H9 (cell line): Measurements from ENCODE around the gene PTPRF. TPM values are rescaled to one million over a fixed set of nuclear protein-coding genes. Genes with fewer than 3 reads are reported as not detected.

Experiments
- DNase-seq: peaks from one replicate; pipeline ENCODE4 v3.0.0-alpha.2; 2017
- H2AFZ ChIP-seq: one replicate; pipeline ENCODE4 v1.6.1; 2013; ENCODE audit warnings: mild to moderate bottlenecking, low read length, control low read depth, moderate library complexity
- H2AK5ac ChIP-seq: 2 replicates; pipeline ENCODE4 v1.6.1; 2013; ENCODE audit warnings: low read length, control low read depth, mixed read lengths; ENCODE audit not compliant: insufficient read length
- H2BK120ac ChIP-seq: one replicate; pipeline ENCODE4 v1.6.1; 2013; ENCODE audit warnings: low read depth, mild to moderate bottlenecking, low read length, control low read depth, inconsistent platforms; ENCODE audit not compliant: poor library complexity, severe bottlenecking
- H2BK12ac ChIP-seq: 2 replicates; pipeline ENCODE4 v1.6.1; 2013; ENCODE audit warnings: low read length, control low read depth, mixed read lengths, low read depth; ENCODE audit not compliant: insufficient read length
- H2BK15ac ChIP-seq: 2 replicates; pipeline ENCODE4 v1.6.1; 2013; ENCODE audit warnings: low read depth, low read length, control low read depth
- H2BK20ac ChIP-seq: one replicate; pipeline ENCODE4 v1.6.1; 2013; ENCODE audit warnings: low read depth, mild to moderate bottlenecking, low read length, control low read depth, inconsistent platforms; ENCODE audit not compliant: poor library complexity, severe bottlenecking
- H2BK5ac ChIP-seq: 2 replicates; pipeline ENCODE4 v1.6.1; 2013; ENCODE audit warnings: low read length, control low read depth, mixed read lengths; ENCODE audit not compliant: insufficient read length
- H3K14ac ChIP-seq: 2 replicates; pipeline ENCODE4 v1.6.1; 2013; ENCODE audit warnings: low read length, control low read depth; ENCODE audit not compliant: insufficient read depth
- H3K18ac ChIP-seq: 2 replicates; pipeline ENCODE4 v1.6.1; 2013; ENCODE audit warnings: low read depth, mild to moderate bottlenecking, mixed read lengths, low read length, control low read depth; ENCODE audit not compliant: insufficient read length
- H3K23ac ChIP-seq: 2 replicates; pipeline ENCODE4 v1.6.1; 2013; ENCODE audit warnings: low read length, control low read depth, mixed read lengths, low read depth; ENCODE audit not compliant: insufficient read length
- H3K23me2 ChIP-seq: 2 replicates; pipeline ENCODE4 v1.6.1; 2013; ENCODE audit warnings: low read depth, mild to moderate bottlenecking, mixed read lengths, low read length, control low read depth; ENCODE audit not compliant: insufficient read length, poor library complexity, severe bottlenecking
- H3K27ac ChIP-seq: 2 replicates; pipeline ENCODE4 v1.5.1; 2013; ENCODE audit warnings: low read length, control low read depth, mixed read lengths, low read depth; ENCODE audit not compliant: insufficient read length
- H3K27me3 ChIP-seq: 2 replicates; pipeline ENCODE4 v1.6.1; 2013; ENCODE audit warnings: low read length, control low read depth, inconsistent platforms; ENCODE audit not compliant: insufficient read depth
- H3K4ac ChIP-seq: 2 replicates; pipeline ENCODE4 v1.6.1; 2013; ENCODE audit warnings: low read depth, mild to moderate bottlenecking, control low read depth, inconsistent platforms, low read length, moderate library complexity
- H3K4me1 ChIP-seq: 2 replicates; pipeline ENCODE4 v1.6.1; 2013; ENCODE audit warnings: low read length, control low read depth, inconsistent platforms; ENCODE audit not compliant: insufficient read depth
- H3K4me2 ChIP-seq: 2 replicates; pipeline ENCODE4 v1.6.1; 2013; ENCODE audit warnings: low read length, control low read depth, mixed read lengths; ENCODE audit not compliant: insufficient read length, insufficient read depth
- H3K56ac ChIP-seq: 2 replicates; pipeline ENCODE4 v1.6.1; 2013; ENCODE audit warnings: low read depth, mild to moderate bottlenecking, mixed read lengths, low read length, control low read depth; ENCODE audit not compliant: insufficient read length
- H3K79me1 ChIP-seq: 2 replicates; pipeline ENCODE4 v1.6.1; 2013; ENCODE audit warnings: low read depth, mild to moderate bottlenecking, moderate library complexity, low read length, control low read depth, inconsistent platforms; ENCODE audit not compliant: insufficient read depth, poor library complexity, severe bottlenecking
- H3K79me2 ChIP-seq: 2 replicates; pipeline ENCODE4 v1.6.1; 2013; ENCODE audit warnings: low read length, control low read depth, inconsistent platforms; ENCODE audit not compliant: insufficient read depth
- H3K9ac ChIP-seq: 2 replicates; pipeline ENCODE4 v1.6.1; 2013; ENCODE audit warnings: low read length, control low read depth, mixed read lengths; ENCODE audit not compliant: insufficient read length; ENCODE audit errors: extremely low read depth
- H3K9me3 ChIP-seq: one replicate; pipeline ENCODE4 v1.6.1; 2013; ENCODE audit warnings: low read depth, low read length, inconsistent platforms; ENCODE audit not compliant: control insufficient read depth
- H3T11ph ChIP-seq: one replicate; pipeline ENCODE4 v1.6.1; 2013; ENCODE audit warnings: mild to moderate bottlenecking, low read length, control low read depth, inconsistent platforms
- H4K20me1 ChIP-seq: one replicate; pipeline ENCODE4 v1.6.1; 2013; ENCODE audit not compliant: control insufficient read depth, insufficient read length, insufficient read depth
- H4K5ac ChIP-seq: 2 replicates; pipeline ENCODE4 v1.6.1; 2013; ENCODE audit warnings: low read depth, mild to moderate bottlenecking, mixed read lengths, low read length, control low read depth; ENCODE audit not compliant: insufficient read length
- H4K8ac ChIP-seq: replicated peaks from 2 replicates; pipeline ENCODE4 v1.6.1; 2013; ENCODE audit warnings: low read length, control low read depth, mixed read lengths, low read depth; ENCODE audit not compliant: insufficient read length
- H4K91ac ChIP-seq: 2 replicates; pipeline ENCODE4 v1.6.1; 2013; ENCODE audit warnings: low read depth, mild to moderate bottlenecking, moderate library complexity, mixed read lengths, low read length, control low read depth; ENCODE audit not compliant: insufficient read length
- H3K27ac Mint-ChIP-seq, 3 experiments: 2 replicates in 2 of 3; 3 replicates in 1 of 3; pipeline ENCODE4 v1.8.0; 2020 to 2021; ENCODE audit warnings: mixed read lengths in 3 of 3, mild to moderate bottlenecking in 1 of 3, moderate library complexity in 1 of 3
- H3K27me3 Mint-ChIP-seq: 2 replicates; pipeline ENCODE4 v1.8.0; 2021; ENCODE audit warnings: low read depth, mild to moderate bottlenecking, moderate library complexity, mixed read lengths
- H3K36me3 Mint-ChIP-seq, 3 experiments: 2 replicates in 2 of 3; 3 replicates in 1 of 3; pipeline ENCODE4 v1.8.0; 2020 to 2021; ENCODE audit warnings: low read depth in 3 of 3, mixed read lengths in 3 of 3; ENCODE audit not compliant: insufficient read depth in 1 of 3
- H3K4me1 Mint-ChIP-seq, 2 experiments: 2 replicates each; pipeline ENCODE4 v1.8.0; 2020; ENCODE audit warnings: mixed read lengths in 2 of 2
- H3K4me3 Mint-ChIP-seq, 2 experiments: 2 replicates in 1 of 2; 3 replicates in 1 of 2; pipeline ENCODE4 v1.8.0; 2020 to 2021; ENCODE audit warnings: mild to moderate bottlenecking in 2 of 2, mixed read lengths in 2 of 2, moderate library complexity in 1 of 2
- H3K9me3 Mint-ChIP-seq, 2 experiments: 2 replicates in 1 of 2; 3 replicates in 1 of 2; pipeline ENCODE4 v1.8.0; 2020; ENCODE audit warnings: mild to moderate bottlenecking in 2 of 2, mixed read lengths in 2 of 2, moderate library complexity in 1 of 2
- WGBS: extraction: QIAGEN DNeasy Blood & Tissue Kit; methylation state at CpG from one replicate; pipeline ENCODE4 v1.1.7; 2013; ENCODE audit warnings: missing lambda C conversion rate, low lambda C conversion rate, mixed read lengths; ENCODE audit not compliant: insufficient read length; ENCODE audit errors: extremely low coverage; 5-methylcytosine and 5-hydroxymethylcytosine counted together
- total RNA-seq: library from RNA; stranded (reverse); gene quantifications from 2 replicates; pipeline ENCODE4 v1.2.1, GENCODE V29; 2021
- TF ChIP-seq, protein P1 (sequence below): fragments of 200-600 bp; sonication (generic); conservative IDR thresholded peaks from 3 replicates; pipeline ENCODE4 v1.8.0; 2021; ENCODE audit warnings: antibody characterized with exemption, mild to moderate bottlenecking

The PTPRF gene
- total RNA-seq, 1 experiment from 2014 or later = 193 TPM

GRCh38 chr1:43524804-43525203 lies 5.9 kb upstream of the PTPRF start:
- no peak overlapping the region for H3K4me2 ChIP-seq
- H3K4me3 Mint-ChIP-seq = no peak overlapping the region
- no peak overlapping the region for H3K27ac Mint-ChIP-seq
- H3K9ac ChIP-seq = no peak overlapping the region
- H3K79me1 ChIP-seq = no peaks in the 10 kb centered on the region
- H3K23ac ChIP-seq = no peak overlapping the region
- no peaks in the 10 kb centered on the region; a peak in 1 of 5 replicates for H3K9me3 Mint-ChIP-seq
- no peak overlapping the region for H3K27ac ChIP-seq
- no peaks in the 10 kb centered on the region for H3K79me2 ChIP-seq
- H2BK20ac ChIP-seq = no peak overlapping the region
- H3T11ph ChIP-seq = no peak overlapping the region
- no peaks in the 10 kb centered on the region for H3K9me3 ChIP-seq
- no peak overlapping the region for H3K4ac ChIP-seq
- no peak overlapping the region for H2AK5ac ChIP-seq
- no peak for DNase-seq
- no peak overlapping the region for H3K14ac ChIP-seq
- no peak overlapping the region for H2BK120ac ChIP-seq
- peaks cover 32% of the 10 kb centered on the region for H3K27me3 Mint-ChIP-seq
- H4K20me1 ChIP-seq = no peaks in the 10 kb centered on the region
- H4K91ac ChIP-seq = no peak overlapping the region
- H3K23me2 ChIP-seq = no peaks in the 10 kb centered on the region
- no peak overlapping the region for H4K5ac ChIP-seq
- TF ChIP-seq, protein P1, sequence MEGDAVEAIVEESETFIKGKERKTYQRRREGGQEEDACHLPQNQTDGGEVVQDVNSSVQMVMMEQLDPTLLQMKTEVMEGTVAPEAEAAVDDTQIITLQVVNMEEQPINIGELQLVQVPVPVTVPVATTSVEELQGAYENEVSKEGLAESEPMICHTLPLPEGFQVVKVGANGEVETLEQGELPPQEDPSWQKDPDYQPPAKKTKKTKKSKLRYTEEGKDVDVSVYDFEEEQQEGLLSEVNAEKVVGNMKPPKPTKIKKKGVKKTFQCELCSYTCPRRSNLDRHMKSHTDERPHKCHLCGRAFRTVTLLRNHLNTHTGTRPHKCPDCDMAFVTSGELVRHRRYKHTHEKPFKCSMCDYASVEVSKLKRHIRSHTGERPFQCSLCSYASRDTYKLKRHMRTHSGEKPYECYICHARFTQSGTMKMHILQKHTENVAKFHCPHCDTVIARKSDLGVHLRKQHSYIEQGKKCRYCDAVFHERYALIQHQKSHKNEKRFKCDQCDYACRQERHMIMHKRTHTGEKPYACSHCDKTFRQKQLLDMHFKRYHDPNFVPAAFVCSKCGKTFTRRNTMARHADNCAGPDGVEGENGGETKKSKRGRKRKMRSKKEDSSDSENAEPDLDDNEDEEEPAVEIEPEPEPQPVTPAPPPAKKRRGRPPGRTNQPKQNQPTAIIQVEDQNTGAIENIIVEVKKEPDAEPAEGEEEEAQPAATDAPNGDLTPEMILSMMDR = no peak
- H3K18ac ChIP-seq = no peak overlapping the region
- no peak overlapping the region for H3K56ac ChIP-seq
- peaks cover 34 to 45% of the 10 kb centered on the region in 2 experiments for H3K4me1 Mint-ChIP-seq
- H3K4me1 ChIP-seq = 0 out of 2 replicates have a peak, but pooled peaks cover 2% of the 10 kb centered on the region
- H3K36me3 Mint-ChIP-seq = no peaks in the 10 kb centered on the region
- WGBS = no CpG with 5 or more reads among the region's 8 CpGs
- H2BK5ac ChIP-seq = no peak overlapping the region
- no peaks in the 10 kb centered on the region for H3K27me3 ChIP-seq
- H2BK12ac ChIP-seq = no peak overlapping the region
- H2AFZ ChIP-seq = no peak overlapping the region
- H4K8ac ChIP-seq = no peak overlapping the region
- no peak overlapping the region for H2BK15ac ChIP-seq
